Measurements from ENCODE around the gene NPHP3. TPM values are rescaled to one million over a fixed set of nuclear protein-coding genes. Genes with fewer than 3 reads are reported as not detected.
A peak's percentile ranks its signal among the peaks of the same experiment; 100 is the strongest.
"Not testable (repeated sequence)": the region's sequence is repeated elsewhere in the genome, so short reads cannot be mapped to it uniquely, and the experiment has no call there.

The NPHP3 gene
- total RNA-seq, 1 donor from 2014 or later, result 72.2 TPM

DNA sequence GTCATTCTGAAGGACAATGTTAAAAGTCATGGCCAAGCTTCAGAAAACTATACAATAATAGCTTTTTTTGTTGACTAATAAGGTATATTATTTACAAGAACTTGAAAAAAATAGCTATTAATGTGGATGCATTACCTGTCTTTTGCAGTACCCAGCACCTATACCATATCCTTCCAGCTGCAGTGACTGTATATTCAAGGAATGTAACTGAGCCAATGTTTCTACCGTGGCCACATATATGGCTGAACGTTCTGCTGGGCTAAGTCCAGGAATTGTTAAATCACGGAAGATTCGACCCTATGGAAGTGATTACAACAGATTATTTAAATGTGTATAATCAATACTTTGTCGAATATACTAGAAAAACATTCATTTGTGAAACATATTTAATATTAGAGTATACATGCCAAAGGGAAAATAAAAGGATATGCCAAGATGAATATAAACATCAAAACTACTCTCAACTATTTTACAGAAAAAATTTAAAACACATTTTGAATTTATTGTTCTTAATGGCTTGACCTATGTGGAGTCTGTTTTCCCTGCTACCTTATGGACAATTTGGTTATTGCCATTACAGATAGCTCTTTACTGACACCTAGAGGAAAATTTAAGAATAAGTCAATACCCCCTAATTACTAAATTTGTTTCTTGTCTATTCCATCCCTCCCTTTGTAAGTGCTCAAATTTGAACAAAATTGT lies 80.2 kb downstream of the NPHP3 start:
- peak; percentile 34 for DNase-seq (ENCODE audit: low spot score)

DNA sequence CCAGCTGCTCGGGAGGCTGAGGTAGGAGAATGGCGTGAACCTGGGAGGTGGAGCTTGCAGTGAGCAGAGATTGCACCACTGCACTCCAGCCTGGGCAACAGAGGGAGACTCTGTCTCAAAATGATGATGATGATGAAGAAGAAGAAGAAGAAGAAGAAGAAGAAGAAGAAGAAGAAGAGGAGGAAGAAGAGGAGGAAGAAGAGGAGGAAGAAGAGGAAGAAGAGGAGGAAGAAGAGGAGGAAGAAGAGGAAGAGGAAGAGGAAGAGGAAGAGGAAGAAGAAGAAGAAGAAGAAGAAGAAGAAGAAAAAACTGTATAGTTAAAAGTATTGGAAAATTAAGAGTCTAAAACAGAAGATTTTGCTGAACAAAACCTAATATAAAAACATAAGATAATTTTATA lies 80.8 kb downstream of the NPHP3 start:
- not testable (repeated sequence) for DNase-seq (ENCODE audit: low spot score)

DNA sequence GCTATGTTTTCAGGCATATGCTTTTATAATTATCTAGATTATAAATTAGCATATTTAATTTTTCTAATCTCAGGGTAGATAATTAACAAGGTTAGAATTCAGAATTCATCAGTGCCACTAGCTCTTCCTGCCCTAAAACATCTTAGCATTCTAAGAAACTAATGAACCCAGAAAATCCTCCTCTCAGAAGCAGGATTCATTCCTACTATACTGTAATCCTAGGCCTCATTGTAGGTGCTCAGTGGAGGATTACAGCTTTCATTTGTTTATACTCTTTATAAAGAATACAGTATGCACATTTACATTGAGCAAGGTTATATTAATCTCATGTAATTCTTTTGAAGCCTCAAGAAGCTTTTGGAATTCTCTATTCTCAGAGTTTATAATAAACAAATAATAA lies 83.5 kb downstream of the NPHP3 start:
- DNase-seq (ENCODE audit: low spot score), result no peak

DNA sequence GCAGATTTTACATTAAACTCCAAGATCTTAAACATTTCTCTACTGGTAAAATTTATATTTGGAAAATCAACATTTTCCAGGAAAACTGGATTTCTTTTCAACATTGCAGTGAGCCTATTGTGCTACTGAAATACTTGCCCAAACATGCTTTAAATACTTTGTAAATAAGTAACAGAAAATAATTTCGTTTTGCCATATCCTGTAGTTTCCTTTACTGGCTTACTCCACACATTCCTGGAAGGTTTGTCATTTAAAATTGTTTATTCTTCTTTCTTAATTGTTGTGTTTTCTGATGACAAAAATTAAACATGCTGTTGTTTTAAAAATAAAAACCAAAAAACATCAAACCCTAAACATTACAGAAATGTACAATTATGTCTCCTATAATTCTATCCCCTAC lies 84.6 kb downstream of the NPHP3 start:
- no peak for DNase-seq (ENCODE audit: low spot score)

DNA sequence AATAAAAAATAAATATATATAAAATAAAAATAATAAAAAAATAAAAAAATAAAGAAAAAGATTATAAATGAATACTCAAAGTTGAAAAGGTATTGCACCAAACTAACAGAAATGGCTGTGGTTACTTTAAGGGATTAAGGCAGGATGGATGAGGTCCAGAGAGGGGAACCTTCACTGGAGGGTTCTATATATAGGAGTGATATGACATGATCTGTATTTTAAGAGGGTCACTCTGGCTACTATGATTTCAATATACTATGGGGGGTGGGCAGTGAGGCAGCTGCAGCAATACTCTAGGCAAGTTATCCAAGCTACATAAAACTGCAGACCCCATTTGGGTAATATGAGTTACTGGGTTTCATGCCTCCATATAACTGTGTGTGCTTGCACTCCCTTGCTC lies 87.2 kb downstream of the NPHP3 start:
- no peak for DNase-seq (ENCODE audit: low spot score)

Other genes starting within 250 kb of the NPHP3 start
- gene ACKR4, start 125.1 kb downstream of the NPHP3 start, total RNA-seq (ENCODE audit: insufficient read depth, low replicate concordance), result 2.6 TPM
- 29.4 TPM for gene ACAD11, start 62.6 kb downstream of the NPHP3 start, total RNA-seq (ENCODE audit: insufficient read depth, low replicate concordance)
- gene UBA5, start 62.1 kb downstream of the NPHP3 start, total RNA-seq (ENCODE audit: insufficient read depth, low replicate concordance), result 42.1 TPM

Data from umbilical cord (tissue), 2 donors.